Activated naive CD8-positive, alpha-beta T cell treated with anti-CD3 and anti-CD28 coated beads, Interleukin-2, amount 50 U/mL, for 24 hours (primary cell): Measurements from ENCODE around the gene ZDHHC12.
A peak's percentile ranks its signal among the peaks of the same experiment; 100 is the strongest.

Experiments
- ATAC-seq: fragments of 150-1000 bp; cut with Tn5 transposase; one replicate; pipeline ENCODE4 v1.10.0; 2021
- DNase-seq: peaks from one replicate; pipeline ENCODE4 v3.0.0; 2021
- H3K27ac Mint-ChIP-seq: one replicate; pipeline ENCODE4 v1.8.0; 2021; ENCODE audit warnings: mild to moderate bottlenecking, mixed read lengths
- H3K27me3 Mint-ChIP-seq: one replicate; pipeline ENCODE4 v1.8.0; 2021; ENCODE audit warnings: mixed read lengths
- H3K36me3 Mint-ChIP-seq: one replicate; pipeline ENCODE4 v1.8.0; 2021; ENCODE audit warnings: low read depth, mixed read lengths
- H3K4me1 Mint-ChIP-seq: one replicate; pipeline ENCODE4 v1.8.0; 2021; ENCODE audit warnings: mixed read lengths
- H3K4me3 Mint-ChIP-seq: one replicate; pipeline ENCODE4 v1.8.0; 2021; ENCODE audit warnings: mild to moderate bottlenecking, moderate library complexity, mixed read lengths
- H3K9me3 Mint-ChIP-seq: one replicate; pipeline ENCODE4 v1.8.0; 2021; ENCODE audit warnings: mixed read lengths

Gene ZDHHC12

DNA sequence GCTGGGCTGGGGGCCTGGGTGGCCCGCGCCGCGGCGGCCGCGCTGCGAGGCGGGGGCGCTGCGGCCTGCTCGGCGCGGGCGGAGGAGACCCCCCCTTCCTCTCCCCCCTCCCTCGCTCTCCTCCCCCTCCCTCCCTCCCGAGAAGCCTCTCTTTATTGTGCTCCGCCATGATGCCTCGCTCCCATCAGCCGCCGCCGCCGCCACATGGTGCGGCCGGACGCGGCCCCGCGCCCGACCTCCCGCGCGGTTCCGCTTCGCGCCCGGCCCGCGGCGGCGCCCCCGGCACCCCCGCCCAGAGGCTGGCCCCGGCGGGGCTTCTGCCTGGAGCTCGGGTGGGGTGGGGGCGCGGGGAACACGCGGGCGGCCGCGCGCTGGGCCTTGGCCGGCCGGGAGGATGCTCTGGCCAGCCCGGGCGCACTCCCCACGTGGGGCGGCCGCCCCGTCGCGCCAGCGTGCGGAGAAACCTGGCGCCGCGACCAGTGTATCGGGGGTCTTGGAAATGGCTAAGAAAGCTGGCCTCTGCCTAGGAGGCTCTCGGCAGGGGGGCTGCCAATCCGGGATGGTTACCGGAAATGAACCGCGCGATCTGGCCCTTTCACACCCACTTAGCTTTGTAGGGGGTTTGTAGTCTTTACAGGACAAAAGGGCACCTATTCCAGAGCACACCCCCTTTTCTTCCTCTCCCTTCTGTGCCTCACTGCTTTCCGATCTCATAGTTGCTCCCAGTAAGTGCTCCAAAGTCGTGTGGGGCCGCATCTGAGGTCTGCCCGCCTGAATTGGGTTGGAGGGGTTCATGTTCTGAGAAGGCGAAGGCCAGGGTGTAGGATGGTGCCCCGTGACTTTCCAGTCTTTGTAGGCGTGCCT lies 33.9 kb downstream of the ZDHHC12 start:
- Mint-ChIP-seq H3K27ac (peak overlapping the region; percentile 91), H3K4me3 (peak overlapping the region; percentile 91), H3K27me3 (no peaks in the 10 kb centered on the region), H3K36me3 (peaks cover 45% of the 10 kb centered on the region), H3K4me1 (peaks cover 71% of the 10 kb centered on the region), H3K9me3 (no peaks in the 10 kb centered on the region)
- DNase-seq = peak; percentile 41
- ATAC-seq = no peak

DNA sequence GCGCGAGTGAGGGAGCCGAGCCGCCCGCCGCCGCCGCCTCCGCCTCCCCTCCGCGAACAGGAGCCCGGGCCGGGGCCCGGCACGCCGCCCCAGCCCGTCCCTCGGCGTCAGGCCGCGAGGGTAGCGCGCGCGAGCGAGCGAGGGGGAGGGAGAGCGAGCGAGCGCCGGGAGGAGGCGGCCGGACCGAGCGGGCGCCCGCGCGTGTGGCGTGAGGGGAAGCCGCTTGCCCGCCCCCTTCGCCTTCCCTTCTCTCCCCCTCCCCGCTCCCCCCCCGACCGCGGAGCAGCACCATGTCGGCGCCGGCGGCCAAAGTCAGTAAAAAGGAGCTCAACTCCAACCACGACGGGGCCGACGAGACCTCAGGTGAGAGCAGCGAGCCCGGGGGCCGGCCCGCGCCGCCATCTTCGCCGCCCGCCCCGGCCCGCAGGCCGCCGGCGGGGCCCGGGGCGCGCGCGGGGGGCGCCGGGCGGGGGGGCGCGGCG lies 34.6 kb downstream of the ZDHHC12 start:
- peak; percentile 54 for DNase-seq
- Mint-ChIP-seq H3K27ac (peak overlapping the region; percentile 49), H3K36me3 (peaks cover 39% of the 10 kb centered on the region), H3K9me3 (no peaks in the 10 kb centered on the region), H3K4me3 (peak overlapping the region; percentile 64), H3K27me3 (no peaks in the 10 kb centered on the region), H3K4me1 (peaks cover 74% of the 10 kb centered on the region)
- ATAC-seq = no peak

DNA sequence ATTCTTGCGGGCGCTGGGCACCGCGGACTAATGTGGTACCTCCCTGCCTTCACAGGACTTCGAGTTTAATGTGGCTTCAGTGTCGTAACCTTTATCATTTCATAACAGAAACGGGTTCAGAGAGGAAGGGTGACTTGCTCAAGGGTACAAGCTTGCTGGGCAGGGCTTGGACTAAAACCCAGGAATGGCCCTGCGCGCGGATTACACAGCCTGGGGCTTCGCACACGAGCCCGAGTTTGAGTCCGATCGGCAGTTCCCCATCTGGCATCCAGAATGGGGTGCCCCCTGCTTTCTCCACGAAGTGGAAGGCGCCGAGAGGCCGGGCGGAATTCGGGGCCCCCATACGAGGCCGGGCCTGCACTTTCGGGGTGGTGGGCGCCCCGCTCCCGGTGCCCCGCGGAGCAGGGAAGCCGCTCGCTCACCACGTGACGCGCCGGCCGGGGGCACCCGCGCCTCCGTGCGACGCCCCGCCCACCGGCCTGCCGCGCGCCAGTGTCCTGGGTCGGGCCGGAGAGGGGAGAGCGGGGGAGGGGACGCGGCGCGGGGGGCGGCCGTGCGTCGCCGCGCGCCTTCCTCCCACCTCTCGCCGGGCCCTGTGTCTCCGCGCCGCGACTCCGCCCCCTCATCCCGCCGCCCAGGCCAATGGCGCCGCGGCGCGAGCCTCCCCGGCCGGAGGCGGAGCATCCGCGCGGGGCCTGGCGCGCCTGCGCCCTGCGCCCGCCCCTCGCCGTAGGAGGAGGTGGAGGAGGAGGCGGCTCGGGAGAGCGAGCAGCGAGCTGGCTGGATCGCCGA lies 35.2 kb downstream of the ZDHHC12 start, which contains the start of gene SET:
Gene SET (plus strand): TSS at position 722 of the 792 bp plus-strand sequence. CDS start 361 bp downstream, outside the sequence.
- Mint-ChIP-seq H3K4me3 (peak within 1 kb of the TSS; percentile 91), H3K4me1 (peaks cover 71% of the 10 kb centered on the region), H3K36me3 (peaks cover 39% of the 10 kb centered on the region), H3K27me3 (no peaks in the 10 kb centered on the region), H3K27ac (peak within 1 kb of the TSS; percentile 92), H3K9me3 (no peaks in the 10 kb centered on the region)
- peak; percentile 72 for ATAC-seq
- peak; percentile 97 for DNase-seq

DNA sequence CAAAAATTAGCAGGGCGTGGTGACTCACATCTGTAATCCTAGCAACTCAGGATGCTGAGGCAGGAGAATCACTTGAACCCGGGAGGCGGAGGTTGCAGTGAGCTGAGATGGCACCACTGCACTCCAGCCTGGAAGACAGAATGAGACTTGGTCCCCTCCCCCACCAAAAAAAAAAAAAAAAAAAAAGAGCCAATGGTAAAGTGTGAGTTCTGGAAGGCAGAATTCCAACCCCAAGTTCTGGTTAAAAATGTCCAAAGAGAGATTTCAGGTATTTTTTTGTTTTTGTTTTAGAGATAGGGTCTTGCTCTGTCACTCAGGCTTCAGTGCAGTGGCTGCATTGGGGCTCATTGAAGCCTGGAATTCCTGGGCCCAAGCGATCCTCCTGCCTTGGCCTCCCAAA lies 36.5 kb downstream of the ZDHHC12 start:
- DNase-seq (no peak), ATAC-seq (no peak)
- H3K9me3 Mint-ChIP-seq = no peaks in the 10 kb centered on the region
- peaks cover 64% of the 10 kb centered on the region for H3K4me1 Mint-ChIP-seq
- H3K36me3 Mint-ChIP-seq = peaks cover 32% of the 10 kb centered on the region
- peak overlapping the region; percentile 92 for H3K27ac Mint-ChIP-seq
- H3K4me3 Mint-ChIP-seq = peak overlapping the region; percentile 80
- H3K27me3 Mint-ChIP-seq = no peaks in the 10 kb centered on the region

DNA sequence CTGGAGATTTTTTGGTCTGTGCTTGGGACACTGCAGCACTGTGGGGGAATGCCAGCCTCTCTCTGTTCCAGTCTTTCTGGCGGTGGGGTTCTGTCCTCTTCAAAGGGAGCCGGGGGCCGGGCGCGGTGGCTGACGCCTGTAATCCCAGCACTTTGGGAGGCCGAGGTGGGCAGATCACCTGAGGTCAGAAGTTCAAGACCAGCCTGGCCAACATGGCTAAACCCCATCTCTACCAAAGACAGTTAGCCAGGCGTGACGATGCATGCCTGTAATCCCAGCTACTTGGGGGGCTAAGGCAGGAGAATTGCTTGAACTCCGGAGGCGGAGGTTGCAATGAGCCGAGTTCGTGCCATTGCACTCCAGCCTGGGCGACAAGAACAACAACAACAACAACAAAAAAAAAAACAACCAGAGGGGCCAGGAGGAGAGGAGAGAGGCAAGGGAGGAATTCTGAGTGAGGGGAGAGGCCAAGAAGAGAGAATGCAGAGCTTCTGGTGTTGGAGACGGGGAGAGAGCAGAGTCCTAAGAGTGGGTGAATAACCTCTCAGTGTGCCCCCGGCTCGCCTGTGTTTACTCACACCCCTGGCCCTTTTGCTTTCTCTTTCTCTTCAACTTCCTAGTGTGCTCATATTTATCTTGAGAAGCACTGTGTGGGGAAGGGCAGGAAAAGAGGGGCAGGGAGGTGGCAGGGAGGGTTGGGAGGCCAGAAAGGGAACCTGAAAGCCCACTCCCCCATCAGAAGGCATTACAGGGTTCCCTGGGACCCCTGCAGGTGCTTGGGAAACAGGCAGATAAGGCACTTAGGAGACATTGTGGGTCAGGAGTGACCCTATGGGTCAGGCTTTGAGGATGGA lies 38.1 kb downstream of the ZDHHC12 start:
- peak overlapping the region; percentile 99 for H3K27ac Mint-ChIP-seq
- H3K9me3 Mint-ChIP-seq = no peaks in the 10 kb centered on the region
- ATAC-seq = peak; percentile 27
- DNase-seq = peak; percentile 39
- H3K36me3 Mint-ChIP-seq = peaks cover 23% of the 10 kb centered on the region
- H3K4me3 Mint-ChIP-seq = peak overlapping the region; percentile 100
- H3K27me3 Mint-ChIP-seq = no peaks in the 10 kb centered on the region
- peaks cover 54% of the 10 kb centered on the region for H3K4me1 Mint-ChIP-seq

DNA sequence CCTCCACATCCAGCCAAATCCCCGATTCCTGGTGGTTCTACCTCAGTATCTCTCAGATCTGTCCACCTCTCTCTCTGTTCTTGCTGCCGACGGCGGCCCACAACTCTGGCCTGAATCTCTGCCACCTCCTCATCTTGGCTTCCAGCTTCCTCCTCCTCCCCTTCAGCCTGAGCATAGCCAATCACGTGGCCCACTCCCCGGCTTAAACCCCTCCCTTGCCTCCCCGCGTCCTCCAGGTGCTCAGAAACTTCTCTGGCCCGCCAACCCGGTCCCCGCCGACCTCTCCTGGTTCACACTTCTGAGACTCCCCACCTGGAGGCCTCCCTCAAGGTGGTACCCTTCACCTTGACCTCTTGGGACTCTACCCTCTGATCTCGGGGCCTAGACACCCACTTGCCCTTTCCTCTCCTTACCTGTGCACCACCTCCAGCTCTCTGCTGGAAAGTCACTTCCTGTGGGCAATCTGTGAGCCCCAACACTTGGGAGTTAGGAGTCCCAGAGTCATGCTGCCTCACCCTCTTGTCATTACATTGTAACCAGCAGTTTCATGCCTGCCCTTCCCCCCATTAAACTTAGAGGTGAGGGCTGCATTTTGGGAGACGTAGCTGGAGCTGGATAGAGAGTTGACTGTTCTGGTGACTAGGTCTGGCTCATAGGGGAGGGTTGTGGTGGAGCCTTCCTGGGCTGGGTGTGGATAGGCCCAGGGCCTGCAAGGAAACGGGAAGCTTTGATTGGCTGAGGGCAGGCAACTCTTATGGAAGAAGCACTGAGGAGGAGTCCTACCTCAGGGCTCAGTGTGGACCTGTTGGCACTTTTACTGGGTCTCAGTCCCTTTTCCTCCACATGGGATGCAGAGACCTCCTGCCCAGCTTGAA lies 39.4 kb downstream of the ZDHHC12 start:
- ATAC-seq = peak; percentile 59
- Mint-ChIP-seq H3K4me1 (peaks cover 54% of the 10 kb centered on the region), H3K27ac (peak overlapping the region; percentile 99), H3K27me3 (no peaks in the 10 kb centered on the region), H3K36me3 (peaks cover 16% of the 10 kb centered on the region), H3K9me3 (no peaks in the 10 kb centered on the region), H3K4me3 (peak overlapping the region; percentile 100)
- peak; percentile 84 for DNase-seq

DNA sequence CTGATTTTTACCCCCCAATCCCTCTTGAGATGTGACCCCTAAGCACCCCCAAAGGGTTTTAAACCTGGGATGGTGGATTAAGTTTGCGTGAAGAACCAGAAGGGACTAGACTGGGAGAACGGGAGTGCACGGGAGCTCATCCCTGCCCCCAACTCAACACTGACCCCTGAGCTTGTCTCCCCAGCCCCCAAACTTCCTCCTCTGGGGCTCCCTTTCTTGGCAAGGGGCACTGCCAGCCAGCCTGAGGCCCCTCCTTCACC lies 39.9 kb downstream of the ZDHHC12 start:
- Mint-ChIP-seq H3K36me3 (peaks cover 16% of the 10 kb centered on the region), H3K4me3 (peak overlapping the region; percentile 100), H3K4me1 (peaks cover 54% of the 10 kb centered on the region), H3K27ac (peak overlapping the region; percentile 99), H3K9me3 (no peaks in the 10 kb centered on the region), H3K27me3 (no peaks in the 10 kb centered on the region)
- no peak for ATAC-seq
- DNase-seq = no peak

DNA sequence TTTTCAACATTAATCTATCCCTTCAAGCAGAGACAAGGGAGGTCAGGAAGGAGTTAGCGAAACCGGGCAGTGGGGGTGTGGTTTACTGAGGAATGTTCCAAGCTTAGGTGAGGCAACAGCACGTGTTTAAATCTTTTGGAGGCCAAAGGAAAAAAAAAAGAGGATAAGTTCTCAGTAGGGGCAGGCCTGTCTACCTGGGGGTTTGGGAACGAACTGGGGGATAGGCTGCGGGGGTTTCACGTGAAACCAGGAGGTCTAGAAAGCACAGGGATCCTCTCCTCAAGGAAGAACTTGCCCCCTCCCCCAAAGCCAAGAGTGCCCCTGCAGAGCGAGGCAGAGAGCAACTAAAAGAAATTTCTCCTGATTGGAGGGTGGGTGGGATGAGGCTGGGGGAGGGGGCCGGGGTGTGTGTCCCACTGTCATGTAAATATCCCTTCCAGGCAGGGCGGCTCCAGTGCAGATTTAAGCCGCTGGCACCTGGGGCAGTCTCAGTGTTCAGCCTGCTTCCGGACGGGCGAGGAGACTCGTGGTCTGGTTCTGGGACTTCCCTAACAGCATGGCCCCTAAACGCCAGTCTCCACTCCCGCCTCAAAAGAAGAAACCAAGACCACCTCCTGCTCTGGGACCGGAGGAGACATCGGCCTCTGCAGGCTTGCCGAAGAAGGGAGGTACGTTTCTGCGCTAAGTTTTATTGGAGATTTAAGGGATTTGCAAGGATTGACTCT lies 40.4 kb downstream of the ZDHHC12 start:
- ATAC-seq (peak; percentile 10), DNase-seq (peak; percentile 63)
- H3K36me3 Mint-ChIP-seq = peaks cover 16% of the 10 kb centered on the region
- peak overlapping the region; percentile 99 for H3K27ac Mint-ChIP-seq
- peaks cover 53% of the 10 kb centered on the region for H3K4me1 Mint-ChIP-seq
- H3K27me3 Mint-ChIP-seq = no peaks in the 10 kb centered on the region
- no peaks in the 10 kb centered on the region for H3K9me3 Mint-ChIP-seq
- peak overlapping the region; percentile 100 for H3K4me3 Mint-ChIP-seq

DNA sequence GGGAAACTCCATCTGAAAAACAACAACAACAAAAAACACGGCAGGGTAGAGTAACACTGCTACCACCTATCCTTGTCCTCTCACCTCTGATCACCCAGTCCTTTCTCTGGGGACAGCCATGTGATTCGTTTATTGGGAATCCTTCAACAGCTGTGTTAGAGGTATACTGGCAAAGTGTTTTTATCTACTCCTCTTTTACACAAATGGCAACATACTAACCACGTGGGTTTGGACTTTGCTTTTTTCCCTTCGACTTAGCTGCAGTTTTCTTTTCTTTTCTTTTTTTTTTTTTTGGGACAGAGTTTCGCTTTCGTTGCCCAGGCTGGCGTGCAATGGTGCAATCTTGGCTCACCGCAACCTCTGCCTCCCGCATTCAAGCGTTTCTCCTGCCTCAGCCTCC lies 46.1 kb downstream of the ZDHHC12 start:
- H3K27ac Mint-ChIP-seq = no peak overlapping the region
- H3K36me3 Mint-ChIP-seq = peaks cover 6% of the 10 kb centered on the region
- H3K4me1 Mint-ChIP-seq = peaks cover 5% of the 10 kb centered on the region
- ATAC-seq (no peak), DNase-seq (no peak)
- no peak overlapping the region for H3K4me3 Mint-ChIP-seq
- no peaks in the 10 kb centered on the region for H3K9me3 Mint-ChIP-seq
- no peaks in the 10 kb centered on the region for H3K27me3 Mint-ChIP-seq

DNA sequence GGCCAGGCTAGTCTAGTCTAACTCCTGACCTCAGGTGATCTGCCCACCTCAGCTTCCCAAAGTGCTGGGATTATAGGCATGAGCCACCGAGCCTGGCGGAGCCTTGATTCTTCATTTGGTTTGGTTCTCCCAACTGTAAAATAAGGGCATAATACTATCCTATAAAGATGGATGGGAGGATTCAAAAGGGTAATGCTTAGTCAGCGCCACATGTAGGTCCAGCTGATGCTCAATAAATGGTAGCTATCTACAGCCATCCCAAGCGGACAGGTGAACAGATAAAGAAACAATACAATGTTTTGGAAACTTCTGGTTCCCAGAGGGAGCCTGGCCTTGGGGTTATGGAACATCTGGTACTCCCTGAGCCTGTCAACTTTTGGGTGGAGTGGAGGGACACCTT lies 48.5 kb downstream of the ZDHHC12 start:
- H3K4me3 Mint-ChIP-seq = no peak overlapping the region
- H3K9me3 Mint-ChIP-seq = no peaks in the 10 kb centered on the region
- DNase-seq (no peak), ATAC-seq (no peak)
- peaks cover 2% of the 10 kb centered on the region for H3K36me3 Mint-ChIP-seq
- H3K27me3 Mint-ChIP-seq = no peaks in the 10 kb centered on the region
- no peak overlapping the region for H3K27ac Mint-ChIP-seq
- no peaks in the 10 kb centered on the region for H3K4me1 Mint-ChIP-seq
